Caco-2 (cell line): Measurements from ENCODE around the gene PGM2. TPM values are rescaled to one million over a fixed set of nuclear protein-coding genes. Genes with fewer than 3 reads are reported as not detected.
"Not testable (repeated sequence)": the region's sequence is repeated elsewhere in the genome, so short reads cannot be mapped to it uniquely, and the experiment has no call there.

Source experiments
- BruUV-seq: library from RNA; stranded (reverse); fragments of 400-500 nt; replicated peaks from 2 replicates; lab custom pipeline; 2021; lab: Mats Ljungman, UMichigan
- CTCF ChIA-PET: fragments of 300-600 bp; sonication (Branson Sonifier 250); formaldehyde crosslinking; loops from one replicate; lab custom pipeline; 2022; ENCODE audit warnings: antibody characterized with exemption; lab: Charles Lee
- POLR2A ChIA-PET: fragments of 300-600 bp; sonication (Branson Sonifier 250); formaldehyde crosslinking; loops from one replicate; lab custom pipeline; 2022; ENCODE audit warnings: antibody characterized with exemption; lab: Charles Lee
- DNase-seq, 2 experiments: peaks; one replicate each; pipeline versions ENCODE4 v3.0.0 to v3.0.0-alpha.2; 2020 to 2022
- H3K27me3 ChIP-seq: replicated peaks from 2 replicates; pipeline ENCODE4 v1.6.0; 2011; ENCODE audit warnings: low read length; ENCODE audit not compliant: control insufficient read depth, insufficient read depth
- H3K36me3 ChIP-seq: 2 replicates; pipeline ENCODE4 v1.5.1; 2011; ENCODE audit warnings: low read length; ENCODE audit not compliant: control insufficient read depth, insufficient read depth
- H3K4me1 ChIP-seq: fragments of 250-450 bp; sonication (Bioruptor Pico); 2 replicates; pipeline ENCODE4 v1.5.1; 2020; ENCODE audit warnings: mild to moderate bottlenecking
- H3K4me3 ChIP-seq: 2 replicates; pipeline ENCODE4 v1.5.1; 2011; ENCODE audit warnings: low read depth, mild to moderate bottlenecking, control low read depth, low read length
- H3K9me3 ChIP-seq: fragments of 250-450 bp; sonication (Bioruptor Pico); 2 replicates; pipeline ENCODE4 v1.5.1; 2020; ENCODE audit warnings: mild to moderate bottlenecking, moderate library complexity
- H3K27ac Mint-ChIP-seq: one replicate; pipeline ENCODE4 v1.8.0; 2022; ENCODE audit warnings: mixed read lengths; ENCODE audit not compliant: unreplicated experiment
- H3K27me3 Mint-ChIP-seq: one replicate; pipeline ENCODE4 v1.8.0; 2022; ENCODE audit warnings: mixed read lengths; ENCODE audit not compliant: insufficient read depth, unreplicated experiment
- H3K36me3 Mint-ChIP-seq: one replicate; pipeline ENCODE4 v1.8.0; 2022; ENCODE audit warnings: mild to moderate bottlenecking, mixed read lengths; ENCODE audit not compliant: insufficient read depth, unreplicated experiment
- H3K4me1 Mint-ChIP-seq: one replicate; pipeline ENCODE4 v1.8.0; 2022; ENCODE audit warnings: low read depth, mixed read lengths; ENCODE audit not compliant: unreplicated experiment
- H3K4me3 Mint-ChIP-seq: one replicate; pipeline ENCODE4 v1.8.0; 2022; ENCODE audit warnings: mild to moderate bottlenecking, moderate library complexity, mixed read lengths; ENCODE audit not compliant: unreplicated experiment
- H3K9me3 Mint-ChIP-seq: one replicate; pipeline ENCODE4 v1.8.0; 2022; ENCODE audit warnings: mixed read lengths; ENCODE audit not compliant: unreplicated experiment
- CTCF ChIP-seq, 2 experiments: fragments of 200-600 bp in 1 of 2; IDR thresholded peaks; 1 replicate in 1 of 2; 2 replicates in 1 of 2; pipeline versions ENCODE4 v1.5.1 to v1.8.0; 2011 to 2022; ENCODE audit warnings: antibody characterized with exemption in 1 of 2, control low read depth in 1 of 2, inconsistent platforms in 1 of 2, low read depth in 1 of 2, low read length in 1 of 2, mild to moderate bottlenecking in 1 of 2, moderate library complexity in 1 of 2; ENCODE audit not compliant: insufficient read depth in 1 of 2, severe bottlenecking in 1 of 2, unreplicated experiment in 1 of 2
- intact Hi-C: fragments of 100-400 bp; cut with micrococcal nuclease; formaldehyde crosslinking; loops from one replicate; pipeline ENCODE4 v1.10.0; 2022; ENCODE audit not compliant: unreplicated experiment
- total RNA-seq: library from RNA; stranded (reverse); gene quantifications from 2 replicates; pipeline ENCODE4 v1.2.3, GENCODE V29; 2022

PGM2 gene
- total RNA-seq, 1 experiment from 2014 or later, result 33.4 TPM

GRCh38 chr4:37821953-37822605 lies 4.4 kb upstream of the PGM2 start:
- H3K27me3 Mint-ChIP-seq, result no peaks in the 10 kb centered on the region
- H3K36me3 Mint-ChIP-seq, result peaks cover 2% of the 10 kb centered on the region
- no peak for TF ChIP-seq CTCF (IDR thresholded peaks at IDR 0.05; ENCODE audit: insufficient read depth in 1 of 2, low read depth in 1 of 2, low read length in 1 of 2, severe bottlenecking in 1 of 2, unreplicated experiment in 1 of 2)
- H3K27me3 ChIP-seq, result no peaks in the 10 kb centered on the region
- POLR2A ChIA-PET, result no interaction called here
- DNase-seq, result no peak
- no peaks in the 10 kb centered on the region for H3K4me1 ChIP-seq
- H3K4me3 Mint-ChIP-seq, result no peak overlapping the region
- no peaks in the 10 kb centered on the region for H3K9me3 ChIP-seq
- H3K4me1 Mint-ChIP-seq, result no peaks in the 10 kb centered on the region
- no peak overlapping the region for H3K27ac Mint-ChIP-seq
- no peaks in the 10 kb centered on the region for H3K36me3 ChIP-seq
- H3K9me3 Mint-ChIP-seq, result no peaks in the 10 kb centered on the region
- CTCF ChIA-PET, result no interaction called here
- no TSS peak for BruUV-seq
- intact Hi-C loops, result no loop called here
- no peak overlapping the region for H3K4me3 ChIP-seq

GRCh38 chr4:37825501-37825900 lies 985 bp upstream of the PGM2 start:
- H3K27me3 ChIP-seq, H3K36me3 ChIP-seq, POLR2A ChIA-PET, DNase-seq, H3K9me3 Mint-ChIP-seq, H3K9me3 ChIP-seq, BruUV-seq, H3K4me1 ChIP-seq, H3K27me3 Mint-ChIP-seq: not testable (repeated sequence)
- intact Hi-C loops, result loop anchor here (1.0 to 5.0 kb wide), 2 partner anchors 152 to 222 kb away; no protein-coding TSS in a partner anchor
- TF ChIP-seq CTCF (IDR thresholded peaks at IDR 0.05; ENCODE audit: insufficient read depth in 1 of 2, low read depth in 1 of 2, low read length in 1 of 2, severe bottlenecking in 1 of 2, unreplicated experiment in 1 of 2), result peak in 1 of 2 experiments; percentile 26
- peak overlapping the region; percentile 79 for H3K27ac Mint-ChIP-seq
- peak overlapping the region; percentile 83 for H3K4me3 ChIP-seq
- H3K36me3 Mint-ChIP-seq, result peaks cover 15% of the 10 kb centered on the region
- peaks cover 13% of the 10 kb centered on the region for H3K4me1 Mint-ChIP-seq
- CTCF ChIA-PET, result interaction anchor here (1.5 to 2.6 kb wide), 2 partner anchors 23 to 222 kb away, joined by 4 to 12 read pairs; no protein-coding TSS in a partner anchor
- peak overlapping the region; percentile 87 for H3K4me3 Mint-ChIP-seq

GRCh38 chr4:37825968-37826294 lies 555 bp upstream of the PGM2 start:
- Histone ChIP-seq H3K27me3 (no peaks in the 10 kb centered on the region), H3K36me3 (no peaks in the 10 kb centered on the region), H3K9me3 (no peaks in the 10 kb centered on the region), H3K4me3 (peak overlapping the region; percentile 83), H3K4me1 (peaks cover 5% of the 10 kb centered on the region; the same call in 1 of the 2 replicates)
- Mint-ChIP-seq H3K4me1 (peaks cover 13% of the 10 kb centered on the region), H3K36me3 (peaks cover 19% of the 10 kb centered on the region), H3K9me3 (no peaks in the 10 kb centered on the region), H3K4me3 (peak overlapping the region; percentile 87), H3K27ac (peak overlapping the region; percentile 79), H3K27me3 (no peaks in the 10 kb centered on the region)
- no peak for TF ChIP-seq CTCF (IDR thresholded peaks at IDR 0.05; ENCODE audit: insufficient read depth in 1 of 2, low read depth in 1 of 2, low read length in 1 of 2, severe bottlenecking in 1 of 2, unreplicated experiment in 1 of 2)
- TSS peak; percentile 80 for BruUV-seq
- ChIA-PET CTCF (interaction anchor here (1.5 to 2.6 kb wide), 2 partner anchors 24 to 223 kb away, joined by 4 to 12 read pairs; no protein-coding TSS in a partner anchor), POLR2A (no interaction called here)
- intact Hi-C loops, result loop anchor here (1.0 to 5.0 kb wide), 4 partner anchors 13 to 223 kb away; no protein-coding TSS in a partner anchor
- DNase-seq, result no peak
